ENCODE measurements around the gene CLIC1. TPM values are rescaled to one million over a fixed set of nuclear protein-coding genes. Genes with fewer than 3 reads are reported as not detected.

The CLIC1 gene
- total and polyA plus RNA-seq, 2 donors (not counting 1 experiment from before 2014, with no cell fraction given) = 216 to 290 TPM

GRCh38 chr6:31692353-31692752, 44.0 kb downstream of the CLIC1 start:
- H3K4me1 Mint-ChIP-seq = peaks cover 17% of the 10 kb centered on the region
- H3K4me3 ChIP-seq (ENCODE audit: control extremely low read depth in 1 of 5, extremely low read depth in 1 of 5, insufficient read depth in 1 of 5, low read depth in 2 of 5, low read length in 4 of 5) = no peak overlapping the region
- WGBS (ENCODE audit: insufficient coverage) = 100% methylated on average over 3 of the region's 4 CpGs
- POLR2A ChIA-PET = interaction anchor here (0.6 kb wide), 2 partner anchors 140 to 193 kb away, joined by 5 read pairs; no protein-coding TSS in a partner anchor
- peaks cover 0 to 82% of the 10 kb centered on the region in 2 experiments for H3K36me3 ChIP-seq (replicated peaks in 1 of 2; ENCODE audit: control extremely low read depth in 1 of 2, control insufficient read depth in 1 of 2, extremely low read depth in 1 of 2, insufficient read depth in 2 of 2, low read length in 1 of 2)
- DNase-seq (no peak), ATAC-seq (ENCODE audit: low read depth) (no peak)
- TF ChIP-seq CTCF (IDR thresholded peaks at IDR 0.05) = no peak
- no peak for TF ChIP-seq EZH2 (IDR thresholded peaks at IDR 0.05; ENCODE audit: borderline replicate concordance, insufficient read depth, low read depth, low read length, poor library complexity, severe bottlenecking)
- no peaks in the 10 kb centered on the region for H3K9me3 ChIP-seq (ENCODE audit: control extremely low read depth in 1 of 3, control insufficient read depth in 2 of 3, insufficient read depth in 1 of 3, low read length in 2 of 3)
- H3K9me3 Mint-ChIP-seq (ENCODE audit: insufficient read depth) = no peaks in the 10 kb centered on the region
- H4K20me1 ChIP-seq (ENCODE audit: control insufficient read depth, insufficient read depth, low read length, poor library complexity, severe bottlenecking) = no peaks in the 10 kb centered on the region
- H3K9ac ChIP-seq (ENCODE audit: low read length) = no peak overlapping the region
- no peaks in the 10 kb centered on the region for H3K79me2 ChIP-seq (ENCODE audit: control insufficient read depth, insufficient read depth, low read length)
- no peak overlapping the region for H3K4me3 Mint-ChIP-seq
- H3K27ac ChIP-seq (ENCODE audit: low read length in 2 of 2) = no peak overlapping the region
- peaks cover 10 to 18% of the 10 kb centered on the region in 2 donors for H3K4me1 ChIP-seq (ENCODE audit: control insufficient read depth in 2 of 2, insufficient read depth in 2 of 2, low read length in 2 of 2)
- no peaks in the 10 kb centered on the region for H3K27me3 ChIP-seq (replicated peaks in 1 of 4; ENCODE audit: control extremely low read depth in 1 of 4, control insufficient read depth in 3 of 4, insufficient read depth in 4 of 4, low read length in 3 of 4)
- no peaks in the 10 kb centered on the region for H3K27me3 Mint-ChIP-seq
- no peak overlapping the region for H2AFZ ChIP-seq (ENCODE audit: insufficient read depth, low read depth, low read length, poor library complexity, severe bottlenecking)
- intact Hi-C loops (cut with micrococcal nuclease) = no loop called here
- no peak overlapping the region for H3K4me2 ChIP-seq (replicated peaks; ENCODE audit: low read depth, low read length, poor library complexity, severe bottlenecking)
- CTCF ChIA-PET = interaction anchor here (0.9 kb wide), 1 partner anchor 141 kb away, joined by 4 read pairs; no protein-coding TSS in a partner anchor
- no peak overlapping the region for H3K27ac Mint-ChIP-seq

- 96% methylated on average over 9 of the region's 12 CpGs for WGBS (ENCODE audit: insufficient coverage)
- no peaks in the 10 kb centered on the region for H3K9me3 Mint-ChIP-seq (ENCODE audit: insufficient read depth)
- Histone ChIP-seq H3K9ac (ENCODE audit: low read length) (no peak overlapping the region), H4K20me1 (ENCODE audit: control insufficient read depth, insufficient read depth, low read length, poor library complexity, severe bottlenecking) (no peaks in the 10 kb centered on the region), H3K9me3 (ENCODE audit: control extremely low read depth in 1 of 3, control insufficient read depth in 2 of 3, insufficient read depth in 1 of 3, low read length in 2 of 3) (no peaks in the 10 kb centered on the region), H3K79me2 (ENCODE audit: control insufficient read depth, insufficient read depth, low read length) (no peaks in the 10 kb centered on the region), H3K4me2 (replicated peaks; ENCODE audit: low read depth, low read length, poor library complexity, severe bottlenecking) (no peak overlapping the region), H3K27ac (ENCODE audit: low read length in 2 of 2) (no peak overlapping the region), H3K4me3 (ENCODE audit: control extremely low read depth in 1 of 5, extremely low read depth in 1 of 5, insufficient read depth in 1 of 5, low read depth in 2 of 5, low read length in 4 of 5) (no peak overlapping the region), H2AFZ (ENCODE audit: insufficient read depth, low read depth, low read length, poor library complexity, severe bottlenecking) (no peak overlapping the region), H3K27me3 (replicated peaks in 1 of 4; ENCODE audit: control extremely low read depth in 1 of 4, control insufficient read depth in 3 of 4, insufficient read depth in 4 of 4, low read length in 3 of 4) (no peaks in the 10 kb centered on the region), H3K4me1 (ENCODE audit: control insufficient read depth in 2 of 2, insufficient read depth in 2 of 2, low read length in 2 of 2) (peaks cover 10 to 18% of the 10 kb centered on the region in 2 donors), H3K36me3 (replicated peaks in 1 of 2; ENCODE audit: control extremely low read depth in 1 of 2, control insufficient read depth in 1 of 2, extremely low read depth in 1 of 2, insufficient read depth in 2 of 2, low read length in 1 of 2) (peaks cover 0 to 82% of the 10 kb centered on the region in 2 experiments)
- H3K27ac Mint-ChIP-seq = no peak overlapping the region
- H3K4me3 Mint-ChIP-seq = no peak overlapping the region
- ChIA-PET POLR2A (no interaction called here), CTCF (interaction anchor here (1.0 to 1.6 kb wide), 2 partner anchors 78 to 80 kb away, joined by 3 to 4 read pairs; no protein-coding TSS in a partner anchor)
- H3K27me3 Mint-ChIP-seq = no peaks in the 10 kb centered on the region
- intact Hi-C loops (cut with micrococcal nuclease) = no loop called here
- H3K4me1 Mint-ChIP-seq = peaks cover 17% of the 10 kb centered on the region
- DNase-seq = no peak
- no peak for TF ChIP-seq EZH2 (IDR thresholded peaks at IDR 0.05; ENCODE audit: borderline replicate concordance, insufficient read depth, low read depth, low read length, poor library complexity, severe bottlenecking)
- no peak for TF ChIP-seq CTCF (IDR thresholded peaks at IDR 0.05)
- no peak for ATAC-seq (ENCODE audit: low read depth)
These were observed 44.7 kb downstream of the CLIC1 start for GRCh38 chr6:31691564-31692108.
